Measurements from ENCODE around the gene NUDT1.

Gene NUDT1

GRCh38 chr7:2251381-2251780 lies 9.4 kb downstream of the NUDT1 start:
- Histone ChIP-seq H3K36me3 (ENCODE audit: insufficient read depth, low read length) (peaks cover 29% of the 10 kb centered on the region), H3K4me3 (ENCODE audit: low read length) (no peak overlapping the region), H3K27me3 (ENCODE audit: insufficient read depth, low read length) (no peaks in the 10 kb centered on the region), H3K9me3 (ENCODE audit: low read length) (no peaks in the 10 kb centered on the region), H2AFZ (ENCODE audit: low read depth, low read length) (no peak overlapping the region), H3K4me1 (ENCODE audit: insufficient read depth, low read length) (no peaks in the 10 kb centered on the region)

- no peaks in the 10 kb centered on the region for H3K4me1 ChIP-seq (ENCODE audit: insufficient read depth, low read length)
- no peaks in the 10 kb centered on the region for H3K27me3 ChIP-seq (ENCODE audit: insufficient read depth, low read length)
- peaks cover 29% of the 10 kb centered on the region for H3K36me3 ChIP-seq (ENCODE audit: insufficient read depth, low read length)
- no peak overlapping the region for H3K4me3 ChIP-seq (ENCODE audit: low read length)
- H2AFZ ChIP-seq (ENCODE audit: low read depth, low read length), result no peak overlapping the region
- H3K9me3 ChIP-seq (ENCODE audit: low read length), result no peaks in the 10 kb centered on the region
Measured at GRCh38 chr7:2251841-2252771, 10.1 kb downstream of the NUDT1 start.

DNA sequence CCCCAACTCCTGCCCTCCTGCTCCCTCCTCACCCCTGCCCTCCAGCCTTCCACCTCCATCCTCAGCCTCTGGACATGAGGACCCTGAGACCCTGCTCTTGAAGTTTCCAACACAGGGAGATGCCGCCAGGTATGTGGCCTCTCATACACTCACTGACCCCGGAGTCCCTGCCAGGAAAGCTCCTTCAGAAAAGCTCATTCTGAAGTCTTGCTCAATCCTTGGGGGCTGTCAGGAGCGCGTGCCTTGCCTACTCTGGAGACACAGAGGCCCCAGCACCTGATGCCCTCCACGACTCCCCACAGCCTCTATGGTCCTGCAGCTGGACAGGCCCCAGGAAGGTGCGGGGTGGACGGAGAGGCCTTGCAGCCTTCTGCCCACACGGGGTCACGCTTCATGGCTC lies 11.0 kb downstream of the NUDT1 start:
- Histone ChIP-seq H3K4me3 (ENCODE audit: low read length) (no peak overlapping the region), H3K4me1 (ENCODE audit: insufficient read depth, low read length) (no peaks in the 10 kb centered on the region), H3K9me3 (ENCODE audit: low read length) (no peaks in the 10 kb centered on the region), H2AFZ (ENCODE audit: low read depth, low read length) (no peak overlapping the region), H3K36me3 (ENCODE audit: insufficient read depth, low read length) (peaks cover 33% of the 10 kb centered on the region), H3K27me3 (ENCODE audit: insufficient read depth, low read length) (no peaks in the 10 kb centered on the region)

DNA sequence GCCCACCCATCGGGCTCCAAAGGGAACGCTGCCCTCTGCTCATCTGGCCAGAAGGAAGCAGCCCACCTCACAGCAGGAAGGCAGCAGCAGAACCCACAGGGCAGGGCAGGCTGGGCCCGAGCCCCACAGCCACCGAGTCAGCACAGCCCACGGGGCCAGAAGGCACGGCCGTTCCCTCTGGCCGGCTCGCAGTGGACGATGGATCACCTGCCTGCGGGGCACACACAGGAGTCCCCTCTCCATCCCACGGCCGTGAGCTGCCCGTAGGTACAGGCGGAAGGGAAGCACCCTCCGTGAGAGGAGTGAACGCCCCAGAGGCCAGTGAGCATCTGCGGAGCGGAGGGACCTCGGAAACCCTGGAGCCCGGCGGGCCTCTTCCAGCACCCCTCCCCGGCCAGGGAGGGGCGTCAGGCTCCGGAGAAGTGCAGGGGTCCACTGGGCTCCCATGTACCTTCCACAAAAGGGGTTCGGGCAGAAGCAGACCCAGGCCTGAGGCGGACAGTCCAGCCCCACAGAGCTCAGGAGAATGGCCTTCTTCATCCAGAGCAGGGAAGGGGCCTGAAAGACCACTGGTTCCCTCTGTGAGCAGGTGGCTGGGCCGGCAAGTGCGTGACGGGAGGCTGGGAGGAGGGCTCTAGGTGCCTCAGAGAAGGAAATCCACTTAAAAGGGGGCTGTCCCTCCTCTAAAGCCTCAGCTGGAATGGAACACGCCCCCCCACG lies 11.7 kb downstream of the NUDT1 start:
- Histone ChIP-seq H2AFZ (ENCODE audit: low read depth, low read length) (no peak overlapping the region), H3K4me3 (ENCODE audit: low read length) (no peak overlapping the region), H3K9me3 (ENCODE audit: low read length) (no peaks in the 10 kb centered on the region), H3K4me1 (ENCODE audit: insufficient read depth, low read length) (no peaks in the 10 kb centered on the region), H3K36me3 (ENCODE audit: insufficient read depth, low read length) (peaks cover 33% of the 10 kb centered on the region), H3K27me3 (ENCODE audit: insufficient read depth, low read length) (no peaks in the 10 kb centered on the region)

DNA sequence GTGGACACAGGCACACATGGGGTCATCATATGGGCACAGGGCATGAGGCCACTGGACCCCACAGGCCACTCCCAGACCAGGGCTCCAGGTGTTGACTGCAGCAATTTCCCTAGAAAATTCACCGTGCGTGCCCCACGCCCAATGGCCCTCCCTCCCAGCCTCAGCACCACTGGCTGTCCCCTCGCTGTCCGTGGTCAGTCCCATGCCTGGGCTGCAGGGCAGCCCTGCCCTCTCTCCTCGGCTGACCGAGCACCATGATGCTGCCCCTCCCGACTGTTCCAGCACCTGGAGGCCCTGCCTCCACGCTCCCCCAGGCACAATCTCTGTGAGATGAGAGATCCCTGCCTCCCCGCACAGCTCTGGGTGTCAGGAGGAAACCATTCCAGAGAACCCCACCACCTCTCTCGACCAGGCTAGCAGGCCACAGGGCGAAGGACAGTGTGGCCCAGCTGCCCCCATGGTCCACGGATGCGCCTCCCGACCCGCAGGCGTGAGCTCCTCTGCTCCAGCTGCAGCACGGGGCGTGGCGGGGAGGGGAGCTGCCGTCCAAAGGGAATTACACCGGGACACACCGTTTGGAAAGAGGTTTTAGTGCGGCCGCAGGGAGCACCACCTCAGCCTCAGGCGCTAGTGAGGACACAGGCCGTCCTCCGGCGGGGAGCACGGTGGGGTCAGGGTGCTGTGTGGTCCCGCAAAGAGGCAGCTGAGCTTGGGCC lies 12.6 kb downstream of the NUDT1 start:
- Histone ChIP-seq H3K27me3 (ENCODE audit: insufficient read depth, low read length) (no peaks in the 10 kb centered on the region), H2AFZ (ENCODE audit: low read depth, low read length) (no peak overlapping the region), H3K9me3 (ENCODE audit: low read length) (no peaks in the 10 kb centered on the region), H3K4me3 (ENCODE audit: low read length) (no peak overlapping the region), H3K4me1 (ENCODE audit: insufficient read depth, low read length) (no peaks in the 10 kb centered on the region), H3K36me3 (ENCODE audit: insufficient read depth, low read length) (peaks cover 33% of the 10 kb centered on the region)

DNA sequence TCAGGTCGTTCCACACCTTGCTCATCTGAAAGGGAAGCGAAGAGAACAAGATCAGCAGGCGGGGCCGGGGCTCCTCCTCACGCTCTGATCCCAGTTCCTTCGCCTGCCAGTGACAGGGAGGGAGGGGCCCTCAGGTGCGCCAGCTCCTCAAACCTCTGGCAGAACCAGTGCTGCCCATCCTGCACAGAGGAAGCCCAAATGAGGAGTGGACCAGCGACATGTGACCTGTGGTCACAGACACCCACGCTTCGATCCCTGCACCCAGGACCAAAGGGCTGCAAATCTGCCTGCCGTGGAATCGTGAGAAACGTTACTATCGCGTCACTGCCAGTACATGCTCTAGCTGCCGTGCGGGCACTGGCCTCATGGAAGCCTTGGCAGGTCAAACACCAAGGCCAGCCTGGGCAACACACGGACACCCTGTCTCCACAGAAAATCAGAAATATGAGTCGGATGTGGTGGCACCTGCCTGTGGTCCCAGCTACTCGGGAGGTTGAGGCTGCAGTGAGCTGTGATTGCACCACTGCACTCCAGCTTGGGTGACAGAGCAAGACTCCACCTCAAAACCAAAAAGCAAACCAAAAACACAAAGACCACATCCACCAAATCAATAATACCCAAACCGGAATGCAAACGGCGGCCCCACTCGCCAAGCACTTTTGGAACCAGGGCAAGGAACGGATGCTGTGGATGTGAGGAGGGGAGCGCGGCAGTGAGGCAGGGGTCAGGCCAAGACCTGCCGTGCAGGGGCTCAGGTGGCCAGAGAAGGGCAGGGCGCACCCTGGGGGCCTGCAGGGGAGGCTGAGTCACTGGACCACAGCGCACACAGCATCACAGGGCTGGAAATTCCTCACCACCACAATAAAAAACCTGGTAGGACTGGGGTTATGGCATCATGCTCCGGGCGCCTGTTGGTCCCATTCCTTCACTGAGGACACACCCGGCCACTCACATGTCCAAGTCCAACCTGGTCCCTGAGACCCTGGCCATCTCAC lies 13.4 kb downstream of the NUDT1 start:
- Histone ChIP-seq H3K9me3 (ENCODE audit: low read length) (no peaks in the 10 kb centered on the region), H3K4me3 (ENCODE audit: low read length) (no peak overlapping the region), H3K27me3 (ENCODE audit: insufficient read depth, low read length) (no peaks in the 10 kb centered on the region), H3K4me1 (ENCODE audit: insufficient read depth, low read length) (no peaks in the 10 kb centered on the region), H3K36me3 (ENCODE audit: insufficient read depth, low read length) (peaks cover 33% of the 10 kb centered on the region), H2AFZ (ENCODE audit: low read depth, low read length) (no peak overlapping the region)

GRCh38 chr7:2256306-2257045 lies 14.4 kb downstream of the NUDT1 start:
- Histone ChIP-seq H3K4me1 (ENCODE audit: insufficient read depth, low read length) (no peaks in the 10 kb centered on the region), H3K9me3 (ENCODE audit: low read length) (no peaks in the 10 kb centered on the region), H2AFZ (ENCODE audit: low read depth, low read length) (no peak overlapping the region), H3K36me3 (ENCODE audit: insufficient read depth, low read length) (peaks cover 27% of the 10 kb centered on the region), H3K4me3 (ENCODE audit: low read length) (no peak overlapping the region), H3K27me3 (ENCODE audit: insufficient read depth, low read length) (no peaks in the 10 kb centered on the region)

DNA sequence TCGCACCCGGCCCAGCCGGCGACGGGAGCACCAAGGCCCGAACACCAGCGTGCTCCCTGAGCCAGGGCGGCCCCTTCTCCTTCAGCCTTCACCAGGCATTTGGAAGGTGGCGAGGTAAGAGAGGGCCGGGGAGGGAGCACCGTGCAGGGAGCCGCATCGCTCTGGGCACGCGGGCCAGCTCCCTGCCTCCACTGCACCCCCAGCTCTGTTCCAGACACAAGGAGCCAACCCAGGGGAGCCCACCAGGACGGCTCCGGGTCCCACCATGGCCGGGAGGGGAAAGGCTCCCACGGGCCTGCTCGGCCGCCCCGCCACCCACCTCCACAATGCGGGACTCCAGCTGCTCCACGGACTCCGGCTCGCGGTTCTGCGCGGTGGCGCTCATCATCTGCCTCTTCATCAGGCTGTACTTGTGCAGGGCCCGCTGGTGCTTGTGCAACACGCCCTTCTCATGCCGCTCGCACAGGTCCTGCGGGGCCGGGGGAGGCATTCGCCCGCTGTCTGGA lies 15.1 kb downstream of the NUDT1 start:
- no peaks in the 10 kb centered on the region for H3K4me1 ChIP-seq (ENCODE audit: insufficient read depth, low read length)
- H3K4me3 ChIP-seq (ENCODE audit: low read length), result no peak overlapping the region
- no peaks in the 10 kb centered on the region for H3K27me3 ChIP-seq (ENCODE audit: insufficient read depth, low read length)
- H3K9me3 ChIP-seq (ENCODE audit: low read length), result no peaks in the 10 kb centered on the region
- H2AFZ ChIP-seq (ENCODE audit: low read depth, low read length), result no peak overlapping the region
- H3K36me3 ChIP-seq (ENCODE audit: insufficient read depth, low read length), result peaks cover 23% of the 10 kb centered on the region

- no peaks in the 10 kb centered on the region for H3K27me3 ChIP-seq (ENCODE audit: insufficient read depth, low read length)
- peaks cover 23% of the 10 kb centered on the region for H3K36me3 ChIP-seq (ENCODE audit: insufficient read depth, low read length)
- H2AFZ ChIP-seq (ENCODE audit: low read depth, low read length), result no peak overlapping the region
- no peaks in the 10 kb centered on the region for H3K9me3 ChIP-seq (ENCODE audit: low read length)
- no peak overlapping the region for H3K4me3 ChIP-seq (ENCODE audit: low read length)
- no peaks in the 10 kb centered on the region for H3K4me1 ChIP-seq (ENCODE audit: insufficient read depth, low read length)
Measured at GRCh38 chr7:2257651-2258050, 15.6 kb downstream of the NUDT1 start.

- peaks cover 24% of the 10 kb centered on the region for H3K36me3 ChIP-seq (ENCODE audit: insufficient read depth, low read length)
- H3K4me1 ChIP-seq (ENCODE audit: insufficient read depth, low read length), result no peaks in the 10 kb centered on the region
- H3K9me3 ChIP-seq (ENCODE audit: low read length), result no peaks in the 10 kb centered on the region
- no peak overlapping the region for H3K4me3 ChIP-seq (ENCODE audit: low read length)
- H3K27me3 ChIP-seq (ENCODE audit: insufficient read depth, low read length), result no peaks in the 10 kb centered on the region
- no peak overlapping the region for H2AFZ ChIP-seq (ENCODE audit: low read depth, low read length)
Measured at GRCh38 chr7:2258661-2259365, 16.8 kb downstream of the NUDT1 start.

DNA sequence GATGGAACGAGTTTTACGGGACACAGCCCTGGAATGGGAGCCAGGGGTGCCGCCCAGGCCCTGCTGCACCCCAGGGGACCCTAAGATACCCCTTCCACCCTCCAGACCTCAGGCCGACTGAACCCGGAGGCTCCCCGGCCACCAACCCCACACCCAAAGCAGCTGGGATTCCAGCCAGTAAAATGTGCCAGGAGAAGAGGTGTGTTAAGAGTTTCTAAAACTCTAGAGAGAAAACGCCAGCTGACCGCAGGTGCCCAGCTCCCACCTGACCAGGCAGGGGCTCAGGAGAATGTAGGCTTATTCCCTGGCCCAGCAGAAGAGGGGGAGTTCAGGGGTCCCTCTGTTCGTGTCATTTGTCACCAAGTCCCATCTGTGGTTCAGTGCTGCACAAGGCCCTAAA lies 17.5 kb downstream of the NUDT1 start:
- Histone ChIP-seq H2AFZ (ENCODE audit: low read depth, low read length) (no peak overlapping the region), H3K36me3 (ENCODE audit: insufficient read depth, low read length) (peaks cover 23% of the 10 kb centered on the region), H3K9me3 (ENCODE audit: low read length) (no peaks in the 10 kb centered on the region), H3K27me3 (ENCODE audit: insufficient read depth, low read length) (no peaks in the 10 kb centered on the region), H3K4me1 (ENCODE audit: insufficient read depth, low read length) (no peaks in the 10 kb centered on the region), H3K4me3 (ENCODE audit: low read length) (no peak overlapping the region)

Measured in neuron (in vitro differentiated cells).